Endometrial microvascular endothelial cells (primary cell): ENCODE results near the gene UBFD1. TPM values are rescaled to one million over a fixed set of nuclear protein-coding genes. Genes with fewer than 3 reads are reported as not detected.
"Not testable (repeated sequence)": the region's sequence is repeated elsewhere in the genome, so short reads cannot be mapped to it uniquely, and the experiment has no call there.

Source experiments
- in situ Hi-C: cut with HindIII; loops from 2 replicates; pipeline ENCODE4 v1.10.0; 2017; ENCODE audit warnings: low sequenced_read_pairs, low pct_unique_long_range_greater_than_20kb; ENCODE audit errors: inconsistent ontology term
- total RNA-seq: library from RNA; depleted of rRNA; stranded (reverse); fragments of >200 nt; gene quantifications from one replicate; pipeline ENCODE4 v1.2.3, GENCODE V29; 2015; ENCODE audit errors: inconsistent ontology term

Gene UBFD1
- total RNA-seq, 1 donor from 2014 or later, result 64.3 TPM

DNA sequence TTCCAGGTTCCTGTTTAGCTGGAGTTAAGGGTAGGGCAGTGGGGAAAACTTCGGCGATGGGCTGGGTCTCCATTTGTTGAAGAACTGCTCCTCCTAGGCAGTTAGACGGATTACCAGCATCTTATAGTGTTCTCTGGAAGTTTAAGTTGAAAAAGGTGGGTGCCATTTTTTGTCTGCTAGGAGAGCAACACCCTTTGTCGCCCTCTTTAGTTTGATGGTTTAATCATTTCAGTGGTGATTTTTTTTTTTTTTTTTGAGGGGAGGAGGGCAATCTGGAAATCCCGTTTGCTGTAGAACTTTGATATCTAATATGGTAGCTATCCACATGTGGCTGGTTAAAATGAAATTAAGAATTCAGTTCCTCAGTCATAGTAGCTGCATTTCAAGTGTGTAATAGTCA lies 4.1 kb downstream of the UBFD1 start:
- in situ Hi-C loops, result no loop called here

DNA sequence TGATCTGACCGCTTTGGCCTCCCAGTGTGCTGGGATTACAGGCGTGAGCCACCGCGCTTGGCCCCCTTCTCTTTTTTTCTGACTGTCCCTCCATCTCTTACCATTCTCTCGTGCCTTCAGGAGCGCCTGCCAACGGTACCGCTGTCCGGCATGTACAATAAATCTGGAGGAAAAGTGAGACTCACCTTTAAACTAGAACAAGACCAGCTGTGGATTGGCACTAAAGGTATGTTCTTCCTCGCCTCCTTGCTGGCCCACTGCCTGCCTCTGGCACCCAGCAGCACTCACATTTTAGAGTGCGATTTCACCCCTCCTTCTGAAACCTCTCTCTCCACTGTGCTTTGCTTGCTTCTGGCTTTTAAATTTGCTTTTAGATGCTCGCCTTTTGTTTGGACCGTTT lies 5.0 kb downstream of the UBFD1 start:
- in situ Hi-C loops, result no loop called here

- in situ Hi-C loops, result no loop called here
Observed at GRCh38 chr16:23563186-23563585, 5.7 kb downstream of the UBFD1 start.

DNA sequence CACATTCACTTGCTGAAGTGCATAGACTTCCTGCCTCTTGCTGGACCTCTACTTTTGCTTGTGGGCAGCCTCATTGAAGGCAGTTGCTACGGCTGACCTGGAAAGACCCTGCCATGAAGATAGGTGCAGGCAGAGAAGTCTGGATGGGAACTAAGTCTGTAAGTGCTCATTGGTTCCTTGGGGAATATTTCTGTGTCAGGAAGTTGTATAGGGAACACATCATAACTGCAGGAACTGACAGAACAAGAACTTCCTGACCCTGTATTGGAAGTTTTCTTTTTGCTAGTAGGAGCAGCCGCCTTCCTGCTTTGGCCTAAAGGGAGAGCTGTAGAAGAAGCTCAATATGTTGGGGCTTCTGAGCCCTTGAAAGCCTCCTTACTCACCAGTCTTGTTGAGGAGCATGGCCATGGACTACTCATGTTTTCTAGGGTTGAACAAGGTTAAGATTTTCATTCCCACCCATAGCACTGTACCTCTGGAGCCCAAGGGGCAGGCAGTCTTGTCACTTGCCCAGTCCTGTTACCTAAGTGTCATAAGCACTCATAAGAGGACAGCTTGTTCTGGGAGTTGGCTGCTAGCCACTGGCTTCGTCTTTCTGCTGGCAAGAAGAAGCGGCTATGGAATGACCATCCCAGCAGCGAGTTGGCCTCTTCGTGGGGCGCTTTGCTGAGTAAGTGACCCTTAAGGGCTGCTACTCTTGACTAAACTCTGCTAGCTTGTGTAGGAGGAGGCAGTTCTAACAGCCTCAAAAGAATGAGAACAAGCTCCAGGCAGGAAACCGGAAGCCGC lies 7.2 kb downstream of the UBFD1 start:
- in situ Hi-C loops, result no loop called here

DNA sequence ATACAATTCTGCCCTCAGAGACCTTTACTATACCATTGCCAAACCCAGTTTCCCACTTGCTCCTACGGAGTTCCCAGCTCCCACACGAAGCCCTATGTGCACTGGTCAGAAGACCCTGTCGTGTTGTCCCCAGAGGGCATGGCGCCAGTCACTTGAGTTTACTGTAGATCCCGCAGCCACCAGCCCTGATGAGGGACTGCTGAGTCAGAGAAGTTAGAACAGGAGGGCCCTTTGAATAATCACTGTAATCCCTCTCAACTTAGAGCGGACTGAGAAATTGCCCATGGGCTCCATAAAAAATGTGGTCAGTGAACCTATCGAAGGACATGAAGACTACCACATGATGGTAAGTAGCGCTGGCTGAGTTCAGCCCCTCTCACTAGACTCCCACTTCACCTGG lies 9.2 kb downstream of the UBFD1 start:
- in situ Hi-C loops, result no loop called here

DNA sequence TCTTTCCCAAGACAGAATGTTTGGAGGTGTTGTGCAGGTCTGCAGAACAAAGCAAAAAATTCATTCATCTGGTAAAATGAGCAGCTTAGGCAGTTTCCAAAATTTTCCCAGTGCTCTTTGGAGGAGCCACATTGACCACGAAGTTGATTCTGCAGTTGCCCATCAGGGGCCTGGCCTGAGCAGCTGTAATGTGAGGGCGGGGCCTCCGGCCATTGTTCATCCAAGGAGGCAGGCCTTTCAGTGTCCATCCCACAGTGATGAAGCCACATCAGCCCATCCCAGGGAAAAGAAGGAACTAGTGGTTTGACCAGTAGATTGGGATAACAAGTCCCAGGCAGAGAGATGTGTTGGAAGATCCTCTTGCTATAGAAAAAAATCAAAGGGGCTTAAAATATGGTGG lies 10.1 kb downstream of the UBFD1 start:
- in situ Hi-C loops, result no loop called here

GRCh38 chr16:23570992-23571632 lies 13.6 kb downstream of the UBFD1 start:
- in situ Hi-C loops, result no loop called here

DNA sequence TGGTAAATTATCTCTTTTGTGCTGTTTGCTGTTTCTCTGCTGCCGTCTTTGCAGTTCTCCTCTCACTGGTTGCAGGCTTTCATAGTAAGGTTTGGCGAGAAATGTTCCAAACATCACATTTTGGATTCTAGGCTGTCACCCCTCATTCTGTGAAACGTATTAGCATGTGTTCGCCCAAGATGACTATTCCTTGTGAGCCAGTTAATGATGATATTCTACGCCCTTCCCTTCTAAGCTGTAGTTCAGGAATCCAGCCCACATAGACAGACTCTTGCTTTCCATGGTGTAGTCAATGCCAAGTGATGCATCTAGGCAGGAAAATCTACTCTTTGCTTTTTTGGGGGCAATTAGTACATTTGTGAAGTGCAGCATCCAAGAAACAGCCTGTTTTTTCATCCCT lies 14.4 kb downstream of the UBFD1 start:
- in situ Hi-C loops, result no loop called here

GRCh38 chr16:23572394-23572793 lies 14.9 kb downstream of the UBFD1 start:
- in situ Hi-C loops, result no loop called here

DNA sequence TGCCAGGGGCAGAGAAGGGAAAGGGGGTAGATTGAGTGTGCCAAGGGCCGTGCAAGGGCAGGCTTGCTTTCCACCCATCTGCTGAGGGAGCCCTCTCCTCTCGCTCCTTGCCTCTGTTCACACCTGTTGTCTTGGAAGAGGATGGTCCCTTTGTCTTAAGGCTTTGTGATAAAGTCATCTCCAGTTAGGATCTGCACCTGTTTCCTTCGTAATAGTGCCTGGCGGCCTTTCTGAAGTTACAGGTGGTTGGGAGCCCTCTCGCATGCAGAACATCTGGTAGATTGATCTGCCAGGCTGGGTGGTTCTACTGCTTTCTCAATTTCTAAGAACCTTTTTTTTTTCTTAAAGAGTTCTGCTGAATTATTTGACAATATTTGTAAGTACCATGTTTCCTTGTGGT lies 16.3 kb downstream of the UBFD1 start:
- in situ Hi-C loops, result no loop called here

GRCh38 chr16:23575834-23576233 lies 18.3 kb downstream of the UBFD1 start:
- in situ Hi-C loops, result no loop called here

- in situ Hi-C loops, result no loop called here
Observed at GRCh38 chr16:23577493-23577892, 20.0 kb downstream of the UBFD1 start.

DNA sequence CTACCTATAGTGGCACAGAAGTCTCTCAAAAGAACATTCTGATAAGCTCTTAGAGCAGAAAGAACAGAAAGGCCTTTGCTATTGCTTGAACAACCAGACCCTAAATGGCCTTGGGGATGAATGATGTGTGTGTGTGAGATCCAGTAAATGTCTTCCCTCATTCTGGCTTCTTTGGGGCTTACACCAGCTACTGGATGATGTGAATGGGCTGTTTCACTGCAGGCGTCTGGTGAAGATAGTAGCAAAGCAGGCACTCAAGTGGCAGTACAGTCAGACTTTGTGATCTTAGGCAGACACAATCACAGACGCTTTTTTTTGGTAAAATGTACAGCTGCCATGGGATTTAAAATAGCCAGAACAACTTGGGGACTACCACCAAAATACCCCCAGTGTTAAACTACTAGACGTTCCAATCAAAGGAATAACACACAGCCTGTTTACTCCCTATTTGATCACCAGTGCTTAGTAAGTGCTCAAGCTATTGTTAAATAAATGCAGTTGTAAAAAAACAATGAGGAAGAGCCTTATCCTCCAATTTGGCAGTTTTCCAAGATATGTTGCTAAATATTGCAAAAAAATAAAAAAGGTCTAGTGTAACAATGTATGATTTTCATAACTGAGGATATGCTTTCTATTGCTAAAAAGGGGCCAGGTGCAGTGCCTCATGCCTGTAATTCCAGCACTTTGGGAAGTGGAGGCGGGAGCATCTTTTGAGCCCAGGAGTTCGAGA lies 20.7 kb downstream of the UBFD1 start:
- in situ Hi-C loops, result no loop called here

GRCh38 chr16:23579371-23579770 lies 21.8 kb downstream of the UBFD1 start:
- in situ Hi-C loops, result no loop called here

DNA sequence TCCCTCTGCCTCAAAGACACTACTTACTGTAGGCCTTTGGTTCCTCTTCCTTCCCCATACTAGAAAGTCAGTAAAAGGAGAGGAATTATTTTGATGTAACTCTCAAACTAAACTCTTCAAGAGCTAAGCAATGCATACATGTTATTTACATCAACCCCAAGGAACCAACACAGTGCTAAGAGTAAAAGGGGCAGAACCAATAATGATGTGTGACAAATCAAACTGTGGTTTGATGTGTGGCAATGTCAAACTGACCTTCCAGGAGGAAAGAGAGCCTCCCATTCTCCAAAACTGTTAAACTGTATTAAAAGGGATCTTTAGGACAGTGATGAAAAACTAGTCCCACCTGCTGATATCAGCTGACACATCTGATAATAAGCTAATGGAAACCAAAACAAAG lies 22.9 kb downstream of the UBFD1 start:
- in situ Hi-C loops, result no loop called here

- in situ Hi-C loops, result no loop called here
Observed at GRCh38 chr16:23581764-23582163, 24.2 kb downstream of the UBFD1 start.

DNA sequence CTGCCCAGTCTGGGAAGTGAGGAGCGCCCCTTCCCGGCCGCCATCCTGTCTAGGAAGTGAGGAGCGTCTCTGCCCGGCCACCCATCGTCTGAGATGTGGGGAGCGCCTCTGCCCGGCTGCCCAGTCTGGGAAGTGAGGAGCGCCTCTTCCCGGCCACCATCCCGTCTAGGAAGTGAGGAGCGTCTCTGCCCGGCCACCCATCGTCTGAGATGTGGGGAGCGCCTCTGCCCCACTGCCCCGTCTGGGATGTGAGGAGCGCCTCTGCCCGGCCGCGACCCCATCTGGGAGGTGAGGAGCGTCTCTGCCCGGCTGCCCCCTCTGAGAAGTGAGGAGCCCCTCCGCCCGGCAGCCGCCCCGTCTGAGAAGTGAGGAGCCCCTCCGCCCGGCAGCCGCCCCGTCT lies 25.7 kb downstream of the UBFD1 start:
- in situ Hi-C loops, result not testable (repeated sequence)

DNA sequence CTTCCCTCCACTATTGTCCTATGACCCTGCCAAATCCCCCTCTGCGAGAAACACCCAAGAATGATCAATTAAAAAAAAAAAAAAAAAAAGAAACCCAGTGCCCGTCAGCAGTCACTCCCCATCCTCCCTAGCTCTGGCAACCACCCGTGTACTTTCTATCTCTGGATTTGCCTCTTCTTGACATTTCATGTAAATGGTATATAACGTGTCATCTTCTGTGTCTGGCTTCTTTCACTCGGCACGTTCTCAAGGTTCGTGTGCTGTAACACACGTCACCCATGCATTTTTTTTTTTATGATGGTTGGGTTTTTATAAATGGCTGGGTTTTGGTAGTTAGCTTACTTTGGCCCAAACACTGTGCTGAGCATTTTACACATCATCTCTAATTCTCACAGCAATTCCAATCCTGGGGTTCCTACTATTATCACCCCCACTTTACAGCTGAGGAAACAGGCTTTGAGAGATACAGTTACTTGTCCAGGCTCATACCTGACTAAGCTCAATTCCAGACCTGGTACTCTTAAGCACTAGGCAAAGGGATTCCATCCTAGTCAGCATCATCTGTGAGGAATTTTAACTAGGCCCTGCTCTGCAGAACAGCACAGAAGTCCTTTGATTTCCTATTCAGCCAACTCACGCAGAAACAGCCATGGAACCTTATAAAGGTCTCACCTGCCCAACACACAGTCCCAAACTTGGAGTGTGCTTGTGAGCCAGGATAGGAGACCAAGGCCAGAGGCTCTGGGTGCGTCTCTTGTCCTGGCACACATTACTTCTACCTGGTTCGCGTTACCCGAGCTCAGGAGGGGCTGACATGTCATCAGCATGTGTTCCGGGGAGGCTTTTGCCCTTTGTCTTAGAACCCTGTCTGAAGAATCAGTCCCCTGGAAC lies 26.9 kb downstream of the UBFD1 start:
- in situ Hi-C loops, result no loop called here

DNA sequence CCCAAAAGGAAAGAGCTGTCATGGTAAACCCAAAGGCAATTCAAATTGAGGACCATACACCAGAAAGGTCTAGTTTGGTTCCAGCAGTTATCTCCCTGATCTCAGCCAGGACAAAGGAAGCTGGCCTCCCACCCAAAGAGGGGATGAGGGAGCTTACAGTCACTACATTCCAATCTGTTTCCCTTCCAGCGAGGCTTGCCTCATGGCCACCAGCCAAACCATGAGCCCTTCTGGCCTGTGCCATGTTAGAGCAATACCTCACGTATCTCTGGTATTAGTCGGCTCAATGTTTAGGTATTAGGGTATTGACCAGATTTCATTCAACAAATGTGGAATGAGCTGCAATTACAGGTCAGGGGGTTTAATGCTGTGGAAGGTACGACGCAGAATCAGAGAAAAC lies 30.2 kb downstream of the UBFD1 start:
- in situ Hi-C loops, result no loop called here
